HG02571 (cell line): ENCODE data around the gene NEURL3.

Experiments
- ATAC-seq: cut with Tn5 transposase; IDR thresholded peaks from one replicate; pipeline ENCODE4 v1.9.1; 2021; ENCODE audit warnings: mild to moderate bottlenecking, moderate library complexity; ENCODE audit not compliant: unreplicated experiment

NEURL3 gene

GRCh38 chr2:96540136-96540535 lies 35.0 kb upstream of the NEURL3 start:
- ATAC-seq = no peak

GRCh38 chr2:96539215-96539920 lies 34.2 kb upstream of the NEURL3 start:
- ATAC-seq = no peak

- ATAC-seq = no peak
Measured at GRCh38 chr2:96538487-96539214, 33.5 kb upstream of the NEURL3 start.

GRCh38 chr2:96537734-96538486 lies 32.8 kb upstream of the NEURL3 start:
- ATAC-seq = no peak

- ATAC-seq = peak; percentile 53
Measured at GRCh38 chr2:96537066-96537733, 32.0 kb upstream of the NEURL3 start.

GRCh38 chr2:96536445-96537065 lies 31.4 kb upstream of the NEURL3 start, which contains the start of gene ARID5A:
ARID5A (plus strand) TSS chr2:96536752; CDS start chr2:96536827, 75 bp downstream.
- peak; percentile 45 for ATAC-seq

GRCh38 chr2:96535331-96535730 lies 30.2 kb upstream of the NEURL3 start:
- no peak for ATAC-seq

- ATAC-seq = no peak
Measured at GRCh38 chr2:96534701-96535181, 29.6 kb upstream of the NEURL3 start.

- ATAC-seq = no peak
Measured at GRCh38 chr2:96534141-96534540, 29.0 kb upstream of the NEURL3 start.

- no peak for ATAC-seq
Measured at GRCh38 chr2:96533292-96534073, 28.3 kb upstream of the NEURL3 start.

GRCh38 chr2:96532641-96533291 lies 27.6 kb upstream of the NEURL3 start:
- ATAC-seq = no peak

GRCh38 chr2:96531872-96532505 lies 26.8 kb upstream of the NEURL3 start:
- no peak for ATAC-seq

GRCh38 chr2:96531366-96531765 lies 26.2 kb upstream of the NEURL3 start:
- ATAC-seq = no peak

- ATAC-seq = no peak
Measured at GRCh38 chr2:96530474-96531357, 25.6 kb upstream of the NEURL3 start.

- no peak for ATAC-seq
Measured at GRCh38 chr2:96530144-96530430, 24.9 kb upstream of the NEURL3 start.

GRCh38 chr2:96529376-96530143 lies 24.4 kb upstream of the NEURL3 start:
- no peak for ATAC-seq

GRCh38 chr2:96528700-96529375 lies 23.7 kb upstream of the NEURL3 start:
- ATAC-seq = no peak
